Measurements from ENCODE around the gene KCNJ16. TPM values are rescaled to one million over a fixed set of nuclear protein-coding genes. Genes with fewer than 3 reads are reported as not detected.
A peak's percentile ranks its signal among the peaks of the same experiment; 100 is the strongest.

The KCNJ16 gene
- total RNA-seq, 2 donors from 2014 or later: 0.28 TPM; not detected in 1

DNA sequence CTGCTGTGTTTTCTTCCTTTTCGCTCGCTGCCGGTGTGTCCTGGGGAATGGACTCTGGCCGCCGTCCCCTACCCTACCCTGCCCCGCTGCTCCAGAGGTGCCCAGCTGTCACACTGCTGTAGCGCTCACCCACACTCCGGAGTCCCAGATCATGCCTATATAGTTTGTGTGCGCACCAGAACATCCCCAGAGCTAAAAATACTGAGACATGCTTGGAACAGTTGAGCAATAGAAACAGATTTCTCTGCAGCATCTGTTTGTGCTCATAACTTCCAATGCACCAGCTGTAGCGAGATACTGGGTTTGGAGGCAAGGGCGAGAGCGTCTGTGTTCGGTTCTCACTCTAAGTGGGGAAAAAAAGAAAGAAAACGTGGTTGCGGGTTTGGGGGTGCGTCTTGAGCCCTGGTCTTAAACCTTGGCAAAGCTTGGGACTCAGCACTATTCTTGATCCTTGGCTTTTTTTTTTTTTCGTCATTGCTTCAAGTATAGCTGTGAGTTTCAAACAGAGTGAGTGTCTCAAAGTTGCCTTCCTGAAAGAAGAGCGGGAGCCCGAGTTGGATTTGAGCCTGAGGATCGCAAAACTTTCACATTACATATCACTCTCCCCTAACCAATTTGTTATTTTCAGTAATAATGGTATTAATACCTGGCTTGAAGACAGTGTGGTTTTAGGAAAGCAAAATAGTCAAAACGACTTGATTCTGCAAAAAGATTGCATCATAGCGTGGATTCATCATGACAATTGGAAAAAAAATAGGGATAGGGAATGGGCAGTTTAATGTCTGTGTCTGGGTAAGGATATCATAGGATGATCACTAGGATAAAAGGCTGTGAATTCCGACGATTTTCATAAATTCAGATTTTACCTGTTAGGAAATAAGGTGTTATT, 94.9 kb downstream of the KCNJ16 start:
- H3K27ac ChIP-seq: peak overlapping the region in 1 of 2 donors; percentile 68
- H3K4me3 ChIP-seq: peak overlapping the region; percentile 83
- no peaks in the 10 kb centered on the region for H3K36me3 ChIP-seq
- H3K27me3 ChIP-seq (replicated peaks; ENCODE audit: insufficient read depth): no peaks in the 10 kb centered on the region
- DNase-seq (ENCODE audit: low spot score) (no peak), ATAC-seq (ENCODE audit: insufficient number of reproducible peaks, low FRiP score, low read depth) (no peak)
- H3K9me3 ChIP-seq: no peaks in the 10 kb centered on the region
- peaks cover 0 to 11% of the 10 kb centered on the region in 2 donors for H3K4me1 ChIP-seq (ENCODE audit: control insufficient read depth in 1 of 2, low read depth in 2 of 2)
- TF ChIP-seq, protein P1, sequence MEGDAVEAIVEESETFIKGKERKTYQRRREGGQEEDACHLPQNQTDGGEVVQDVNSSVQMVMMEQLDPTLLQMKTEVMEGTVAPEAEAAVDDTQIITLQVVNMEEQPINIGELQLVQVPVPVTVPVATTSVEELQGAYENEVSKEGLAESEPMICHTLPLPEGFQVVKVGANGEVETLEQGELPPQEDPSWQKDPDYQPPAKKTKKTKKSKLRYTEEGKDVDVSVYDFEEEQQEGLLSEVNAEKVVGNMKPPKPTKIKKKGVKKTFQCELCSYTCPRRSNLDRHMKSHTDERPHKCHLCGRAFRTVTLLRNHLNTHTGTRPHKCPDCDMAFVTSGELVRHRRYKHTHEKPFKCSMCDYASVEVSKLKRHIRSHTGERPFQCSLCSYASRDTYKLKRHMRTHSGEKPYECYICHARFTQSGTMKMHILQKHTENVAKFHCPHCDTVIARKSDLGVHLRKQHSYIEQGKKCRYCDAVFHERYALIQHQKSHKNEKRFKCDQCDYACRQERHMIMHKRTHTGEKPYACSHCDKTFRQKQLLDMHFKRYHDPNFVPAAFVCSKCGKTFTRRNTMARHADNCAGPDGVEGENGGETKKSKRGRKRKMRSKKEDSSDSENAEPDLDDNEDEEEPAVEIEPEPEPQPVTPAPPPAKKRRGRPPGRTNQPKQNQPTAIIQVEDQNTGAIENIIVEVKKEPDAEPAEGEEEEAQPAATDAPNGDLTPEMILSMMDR (IDR thresholded peaks at IDR 0.05): no peak

DNA sequence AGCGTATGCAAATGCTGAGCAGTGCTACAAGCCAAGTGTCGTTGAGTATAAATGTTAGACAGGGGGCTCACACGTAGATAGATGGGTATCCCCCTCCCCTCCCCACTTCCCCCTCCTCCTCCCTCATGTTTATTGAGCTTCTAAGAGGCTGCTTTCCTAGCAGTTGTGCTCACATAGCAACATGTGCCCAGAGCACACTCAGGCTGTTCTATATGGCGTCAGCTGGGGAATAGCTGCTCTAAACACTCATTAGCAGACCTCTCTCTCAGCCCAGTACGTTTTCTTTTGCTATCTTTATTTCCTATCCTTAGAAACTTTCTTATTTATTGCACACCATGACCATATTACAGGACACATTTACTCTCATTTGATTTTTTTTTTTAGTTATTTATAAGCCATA, 96.1 kb downstream of the KCNJ16 start:
- Histone ChIP-seq H3K36me3 (no peaks in the 10 kb centered on the region), H3K4me1 (ENCODE audit: control insufficient read depth in 1 of 2, low read depth in 2 of 2) (peaks cover 0 to 11% of the 10 kb centered on the region in 2 donors), H3K27me3 (replicated peaks; ENCODE audit: insufficient read depth) (no peaks in the 10 kb centered on the region), H3K9me3 (no peaks in the 10 kb centered on the region), H3K4me3 (no peak overlapping the region), H3K27ac (no peak overlapping the region)
- TF ChIP-seq, protein P1 (IDR thresholded peaks at IDR 0.05): no peak
- ATAC-seq (ENCODE audit: insufficient number of reproducible peaks, low FRiP score, low read depth) (no peak), DNase-seq (ENCODE audit: low spot score) (no peak)

DNA sequence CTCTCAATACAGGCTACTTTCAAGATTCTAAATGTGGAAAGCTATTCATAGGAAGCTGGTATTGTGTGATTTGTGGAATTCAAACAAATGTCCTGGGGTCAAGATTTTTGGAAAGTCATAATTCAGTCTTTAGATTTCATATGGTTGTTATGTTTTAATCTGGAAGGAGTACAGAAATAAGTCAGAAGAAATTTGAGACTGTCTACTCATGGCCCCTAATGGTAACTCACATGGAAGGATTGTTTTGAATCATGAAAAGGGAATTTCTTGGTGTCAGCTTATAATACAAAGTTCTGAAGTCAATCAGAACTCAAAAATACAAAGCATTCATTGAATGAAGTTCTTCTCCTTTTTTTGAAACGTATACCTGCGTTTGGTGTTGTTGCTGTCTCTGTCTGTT, 97.4 kb downstream of the KCNJ16 start:
- H3K4me1 ChIP-seq (ENCODE audit: control insufficient read depth in 1 of 2, low read depth in 2 of 2): peaks cover 0 to 11% of the 10 kb centered on the region in 2 donors
- H3K27me3 ChIP-seq (replicated peaks; ENCODE audit: insufficient read depth): no peaks in the 10 kb centered on the region
- TF ChIP-seq, protein P1 (IDR thresholded peaks at IDR 0.05): no peak
- H3K9me3 ChIP-seq: no peaks in the 10 kb centered on the region
- H3K36me3 ChIP-seq: no peaks in the 10 kb centered on the region
- no peak overlapping the region for H3K27ac ChIP-seq
- no peak for ATAC-seq (ENCODE audit: insufficient number of reproducible peaks, low FRiP score, low read depth)
- no peak overlapping the region for H3K4me3 ChIP-seq
- DNase-seq (ENCODE audit: low spot score): no peak

DNA sequence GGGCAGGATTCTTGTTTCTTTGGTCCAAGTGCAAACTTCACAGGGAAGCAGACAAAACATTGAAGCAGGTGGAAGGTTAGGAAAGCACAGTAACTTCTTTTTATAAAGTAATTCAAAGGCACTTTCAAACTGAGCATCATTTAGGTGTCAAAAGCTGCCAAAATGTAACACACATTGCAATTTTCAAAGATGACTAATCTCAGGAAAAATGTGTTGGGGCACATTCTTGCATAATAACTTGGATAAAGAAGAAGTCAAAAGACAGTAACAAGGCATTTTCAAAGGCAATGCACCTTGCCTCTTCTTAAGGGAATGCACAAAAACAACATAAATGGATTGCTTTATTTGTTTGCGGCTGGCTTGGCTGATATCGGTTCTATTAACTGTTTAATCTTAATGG, 97.9 kb downstream of the KCNJ16 start:
- Histone ChIP-seq H3K4me3 (no peak overlapping the region), H3K27me3 (replicated peaks; ENCODE audit: insufficient read depth) (no peaks in the 10 kb centered on the region), H3K9me3 (no peaks in the 10 kb centered on the region), H3K27ac (no peak overlapping the region), H3K36me3 (no peaks in the 10 kb centered on the region), H3K4me1 (ENCODE audit: control insufficient read depth in 1 of 2, low read depth in 2 of 2) (peaks cover 0 to 11% of the 10 kb centered on the region in 2 donors)
- DNase-seq (ENCODE audit: low spot score) (no peak), ATAC-seq (ENCODE audit: insufficient number of reproducible peaks, low FRiP score, low read depth) (no peak)
- TF ChIP-seq, protein P1 (IDR thresholded peaks at IDR 0.05): no peak

DNA sequence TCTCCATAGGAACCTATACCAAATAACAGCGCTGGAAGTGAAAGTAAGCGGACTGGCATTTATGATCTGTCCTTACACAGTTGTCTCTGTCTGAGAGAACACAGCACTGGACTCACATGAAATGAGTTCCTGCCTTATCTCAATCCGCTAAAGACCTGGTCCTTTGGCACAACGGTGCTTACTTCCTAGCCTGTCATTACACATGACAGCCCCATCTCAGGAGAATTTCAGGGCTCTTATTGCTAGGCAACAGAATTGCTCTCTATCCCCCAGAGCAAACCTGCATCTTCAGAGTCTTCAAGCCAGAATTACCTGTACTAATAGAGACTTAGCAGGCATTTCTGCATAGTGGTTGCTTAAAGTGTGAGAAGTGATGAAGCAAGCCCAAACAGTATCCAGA, 98.7 kb downstream of the KCNJ16 start:
- H3K4me1 ChIP-seq (ENCODE audit: control insufficient read depth in 1 of 2, low read depth in 2 of 2): peaks cover 0 to 11% of the 10 kb centered on the region in 2 donors
- DNase-seq (ENCODE audit: low spot score) (no peak), ATAC-seq (ENCODE audit: insufficient number of reproducible peaks, low FRiP score, low read depth) (no peak)
- H3K27me3 ChIP-seq (replicated peaks; ENCODE audit: insufficient read depth): no peaks in the 10 kb centered on the region
- H3K9me3 ChIP-seq: no peaks in the 10 kb centered on the region
- no peak overlapping the region for H3K4me3 ChIP-seq
- no peaks in the 10 kb centered on the region for H3K36me3 ChIP-seq
- no peak overlapping the region for H3K27ac ChIP-seq
- TF ChIP-seq, protein P1 (IDR thresholded peaks at IDR 0.05): no peak
